ENCODE results near the gene DIAPH2.

DNA sequence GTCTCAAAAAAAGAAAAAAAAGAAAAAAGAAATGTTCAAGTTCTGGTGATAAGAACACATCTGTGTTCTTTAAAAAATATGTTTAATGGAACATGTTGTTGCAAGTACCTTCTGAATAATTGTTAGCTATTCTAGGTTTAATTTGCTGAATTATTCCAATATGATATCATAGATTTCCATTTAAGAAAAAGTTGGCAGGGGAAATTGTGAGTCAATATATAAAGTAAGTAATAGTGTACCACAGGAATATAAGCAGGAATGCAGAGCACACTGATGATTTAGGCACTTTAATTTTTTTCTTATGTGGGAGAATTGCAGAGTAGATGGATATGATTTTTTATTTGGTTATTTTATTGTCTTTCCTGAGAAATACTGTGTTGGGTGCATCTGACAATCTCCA lies 389.8 kb downstream of the DIAPH2 start:
- TF ChIP-seq CTCF (IDR thresholded peaks at IDR 0.05; ENCODE audit: low read depth, low read length, poor library complexity, severe bottlenecking) (no peak), EZH2phosphoT487 (IDR thresholded peaks at IDR 0.05; ENCODE audit: borderline replicate concordance, low read length) (no peak)

Measured in DOHH2 (cell line).